ENCODE measurements around the gene MRPL17. TPM values are rescaled to one million over a fixed set of nuclear protein-coding genes. Genes with fewer than 3 reads are reported as not detected.

MRPL17 gene
- total RNA-seq, 1 experiment from 2014 or later = 77.1 TPM

DNA sequence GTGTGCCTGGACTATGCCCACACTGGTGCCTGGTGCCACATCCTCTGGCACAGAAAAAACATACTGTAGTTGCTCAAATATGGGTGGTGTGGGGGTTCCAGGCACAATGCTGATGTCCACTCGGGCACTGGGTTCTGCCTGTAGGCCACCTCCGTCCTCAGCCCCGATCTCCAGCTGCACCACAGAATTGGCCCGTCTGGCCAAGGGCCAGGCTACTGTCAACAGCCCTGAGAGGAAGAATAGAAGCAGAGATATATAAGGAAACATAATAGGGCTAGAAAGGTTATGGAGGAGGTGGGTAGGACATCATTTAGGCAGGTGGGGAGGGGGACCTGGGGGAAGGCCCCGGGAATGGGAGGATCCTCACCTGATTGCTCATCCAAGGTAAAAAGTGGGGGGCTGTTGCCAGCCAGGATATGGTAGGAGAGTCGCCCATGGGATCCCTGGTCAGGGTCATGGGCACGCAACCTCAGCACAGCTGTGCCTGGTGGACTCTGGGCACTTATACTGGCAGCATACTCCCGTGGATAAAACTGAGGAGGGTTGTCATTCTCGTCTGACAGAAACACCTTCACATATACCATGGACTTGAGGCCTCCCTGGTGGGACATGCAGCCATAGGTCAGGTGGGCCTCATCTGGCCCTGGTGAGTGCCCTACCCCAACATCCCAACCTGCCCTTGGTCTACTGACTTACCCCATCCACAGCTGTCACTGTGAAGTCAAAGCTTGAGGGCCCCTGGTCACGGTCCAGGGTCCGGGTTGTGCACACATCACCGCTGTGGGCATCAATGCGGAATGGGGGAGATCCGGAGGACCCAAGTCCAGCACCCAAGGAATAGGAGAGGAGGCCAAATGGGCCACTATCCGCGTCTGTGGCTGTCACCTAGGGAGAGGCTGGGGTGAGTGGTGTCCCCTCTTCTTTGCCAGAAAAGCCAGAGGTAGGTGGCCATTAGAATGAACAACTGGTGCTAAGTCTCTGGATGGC, 49.4 kb downstream of the MRPL17 start (continued):
- TF ChIP-seq, protein P1, sequence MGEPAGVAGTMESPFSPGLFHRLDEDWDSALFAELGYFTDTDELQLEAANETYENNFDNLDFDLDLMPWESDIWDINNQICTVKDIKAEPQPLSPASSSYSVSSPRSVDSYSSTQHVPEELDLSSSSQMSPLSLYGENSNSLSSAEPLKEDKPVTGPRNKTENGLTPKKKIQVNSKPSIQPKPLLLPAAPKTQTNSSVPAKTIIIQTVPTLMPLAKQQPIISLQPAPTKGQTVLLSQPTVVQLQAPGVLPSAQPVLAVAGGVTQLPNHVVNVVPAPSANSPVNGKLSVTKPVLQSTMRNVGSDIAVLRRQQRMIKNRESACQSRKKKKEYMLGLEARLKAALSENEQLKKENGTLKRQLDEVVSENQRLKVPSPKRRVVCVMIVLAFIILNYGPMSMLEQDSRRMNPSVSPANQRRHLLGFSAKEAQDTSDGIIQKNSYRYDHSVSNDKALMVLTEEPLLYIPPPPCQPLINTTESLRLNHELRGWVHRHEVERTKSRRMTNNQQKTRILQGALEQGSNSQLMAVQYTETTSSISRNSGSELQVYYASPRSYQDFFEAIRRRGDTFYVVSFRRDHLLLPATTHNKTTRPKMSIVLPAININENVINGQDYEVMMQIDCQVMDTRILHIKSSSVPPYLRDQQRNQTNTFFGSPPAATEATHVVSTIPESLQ (CRISPR knock-in tag; IDR thresholded peaks at IDR 0.05) = no peak
- no peak for TF ChIP-seq GTF2I (CRISPR knock-in tag; conservative IDR thresholded peaks at IDR 0.05)
- TF ChIP-seq, protein P2, sequence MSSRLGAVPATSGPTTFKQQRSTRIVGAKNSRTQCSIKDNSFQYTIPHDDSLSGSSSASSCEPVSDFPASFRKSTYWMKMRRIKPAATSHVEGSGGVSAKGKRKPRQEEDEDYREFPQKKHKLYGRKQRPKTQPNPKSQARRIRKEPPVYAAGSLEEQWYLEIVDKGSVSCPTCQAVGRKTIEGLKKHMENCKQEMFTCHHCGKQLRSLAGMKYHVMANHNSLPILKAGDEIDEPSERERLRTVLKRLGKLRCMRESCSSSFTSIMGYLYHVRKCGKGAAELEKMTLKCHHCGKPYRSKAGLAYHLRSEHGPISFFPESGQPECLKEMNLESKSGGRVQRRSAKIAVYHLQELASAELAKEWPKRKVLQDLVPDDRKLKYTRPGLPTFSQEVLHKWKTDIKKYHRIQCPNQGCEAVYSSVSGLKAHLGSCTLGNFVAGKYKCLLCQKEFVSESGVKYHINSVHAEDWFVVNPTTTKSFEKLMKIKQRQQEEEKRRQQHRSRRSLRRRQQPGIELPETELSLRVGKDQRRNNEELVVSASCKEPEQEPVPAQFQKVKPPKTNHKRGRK (CRISPR knock-in tag; IDR thresholded peaks at IDR 0.05; ENCODE audit: borderline replicate concordance) = no peak
- TF ChIP-seq CREM (CRISPR knock-in tag; IDR thresholded peaks at IDR 0.05) = no peak
- TF ChIP-seq FOXP1 (CRISPR knock-in tag; IDR thresholded peaks at IDR 0.05; ENCODE audit: borderline replicate concordance) = no peak
- TF ChIP-seq NR2C2 (CRISPR knock-in tag; IDR thresholded peaks at IDR 0.05) = no peak

- Mint-ChIP-seq H3K27ac (no peak overlapping the region), H3K9me3 (no peaks in the 10 kb centered on the region), H3K27me3 (ENCODE audit: low read depth) (peaks cover 41% of the 10 kb centered on the region), H3K4me3 (no peak overlapping the region), H3K4me1 (peaks cover 8% of the 10 kb centered on the region; the same call in 1 of the 2 replicates), H3K36me3 (no peaks in the 10 kb centered on the region)
- DNase-seq (ENCODE audit: low spot score) = no peak
- no peak for ATAC-seq
- ChIA-PET CTCF (interaction anchor here (2.3 kb wide), 1 partner anchor 101 kb away, joined by 6 read pairs; no protein-coding TSS in a partner anchor), POLR2A (no interaction called here)
- no peak for TF ChIP-seq ZBTB43 (CRISPR knock-in tag; IDR thresholded peaks at IDR 0.05)
- TF ChIP-seq, protein P3, sequence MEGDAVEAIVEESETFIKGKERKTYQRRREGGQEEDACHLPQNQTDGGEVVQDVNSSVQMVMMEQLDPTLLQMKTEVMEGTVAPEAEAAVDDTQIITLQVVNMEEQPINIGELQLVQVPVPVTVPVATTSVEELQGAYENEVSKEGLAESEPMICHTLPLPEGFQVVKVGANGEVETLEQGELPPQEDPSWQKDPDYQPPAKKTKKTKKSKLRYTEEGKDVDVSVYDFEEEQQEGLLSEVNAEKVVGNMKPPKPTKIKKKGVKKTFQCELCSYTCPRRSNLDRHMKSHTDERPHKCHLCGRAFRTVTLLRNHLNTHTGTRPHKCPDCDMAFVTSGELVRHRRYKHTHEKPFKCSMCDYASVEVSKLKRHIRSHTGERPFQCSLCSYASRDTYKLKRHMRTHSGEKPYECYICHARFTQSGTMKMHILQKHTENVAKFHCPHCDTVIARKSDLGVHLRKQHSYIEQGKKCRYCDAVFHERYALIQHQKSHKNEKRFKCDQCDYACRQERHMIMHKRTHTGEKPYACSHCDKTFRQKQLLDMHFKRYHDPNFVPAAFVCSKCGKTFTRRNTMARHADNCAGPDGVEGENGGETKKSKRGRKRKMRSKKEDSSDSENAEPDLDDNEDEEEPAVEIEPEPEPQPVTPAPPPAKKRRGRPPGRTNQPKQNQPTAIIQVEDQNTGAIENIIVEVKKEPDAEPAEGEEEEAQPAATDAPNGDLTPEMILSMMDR (IDR thresholded peaks at IDR 0.05) = no peak
- TF ChIP-seq ZNF532 (CRISPR knock-in tag; IDR thresholded peaks at IDR 0.05; ENCODE audit: borderline replicate concordance) = no peak
- no peak for TF ChIP-seq E2F4 (CRISPR knock-in tag; IDR thresholded peaks at IDR 0.05; ENCODE audit: borderline replicate concordance, low read depth)
- TF ChIP-seq ZNF396 (CRISPR knock-in tag; IDR thresholded peaks at IDR 0.05; ENCODE audit: borderline replicate concordance) = no peak
- no peak for TF ChIP-seq ZNF423 (CRISPR knock-in tag; IDR thresholded peaks at IDR 0.05)
- TF ChIP-seq RORB (CRISPR knock-in tag; IDR thresholded peaks at IDR 0.05) = no peak
These were observed 50.7 kb downstream of the MRPL17 start for GRCh38 chr11:6632116-6633073.
